Activated T-cell treated with anti-CD3 and anti-CD28 coated beads, Interleukin-2, amount 50 U/mL, for 1 hour (primary cell): ENCODE measurements around the gene SP7.
"Not testable (repeated sequence)": the region's sequence is repeated elsewhere in the genome, so short reads cannot be mapped to it uniquely, and the experiment has no call there.

Experiments
- DNase-seq: peaks from one replicate; pipeline ENCODE4 v3.0.0-alpha.2; 2020

SP7 gene

DNA sequence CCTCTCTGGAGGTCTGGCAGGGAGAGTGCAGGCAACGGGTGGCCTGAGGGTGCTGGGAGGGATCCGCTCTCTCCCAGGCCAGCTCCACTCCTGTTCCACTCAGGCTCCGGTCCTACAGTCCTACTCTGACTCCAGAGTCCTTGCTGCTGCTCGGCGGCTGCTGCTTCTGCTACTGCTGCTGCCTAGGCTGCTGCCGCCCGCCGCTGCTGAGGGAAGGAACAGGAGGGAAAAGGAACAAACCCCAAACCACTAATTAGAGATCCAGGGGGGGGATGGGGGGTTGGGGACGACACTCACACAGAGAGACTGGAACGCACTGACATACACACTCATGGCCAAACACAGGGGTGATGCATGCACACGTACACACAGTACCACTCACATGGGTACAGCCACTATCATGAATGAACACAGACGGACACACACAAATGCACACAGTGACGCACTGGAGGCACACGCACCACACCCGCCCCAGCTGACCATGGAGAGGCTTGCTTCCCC is at the start of gene SP7:
Gene SP7, minus strand, starts transcription at position 174 of the 501 bp plus-strand sequence. CDS start 708 bp downstream, outside the sequence.
- no peak for DNase-seq

DNA sequence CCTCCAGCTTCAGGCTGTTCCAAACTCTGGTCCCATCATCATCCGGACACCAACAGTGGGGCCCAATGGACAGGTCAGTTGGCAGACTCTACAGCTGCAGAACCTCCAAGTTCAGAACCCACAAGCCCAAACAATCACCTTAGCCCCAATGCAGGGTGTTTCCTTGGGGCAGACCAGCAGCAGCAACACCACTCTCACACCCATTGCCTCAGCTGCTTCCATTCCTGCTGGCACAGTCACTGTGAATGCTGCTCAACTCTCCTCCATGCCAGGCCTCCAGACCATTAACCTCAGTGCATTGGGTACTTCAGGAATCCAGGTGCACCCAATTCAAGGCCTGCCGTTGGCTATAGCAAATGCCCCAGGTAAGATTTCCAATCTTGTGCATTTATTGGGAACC is 47.1 kb upstream of the SP7 start:
- no peak for DNase-seq

DNA sequence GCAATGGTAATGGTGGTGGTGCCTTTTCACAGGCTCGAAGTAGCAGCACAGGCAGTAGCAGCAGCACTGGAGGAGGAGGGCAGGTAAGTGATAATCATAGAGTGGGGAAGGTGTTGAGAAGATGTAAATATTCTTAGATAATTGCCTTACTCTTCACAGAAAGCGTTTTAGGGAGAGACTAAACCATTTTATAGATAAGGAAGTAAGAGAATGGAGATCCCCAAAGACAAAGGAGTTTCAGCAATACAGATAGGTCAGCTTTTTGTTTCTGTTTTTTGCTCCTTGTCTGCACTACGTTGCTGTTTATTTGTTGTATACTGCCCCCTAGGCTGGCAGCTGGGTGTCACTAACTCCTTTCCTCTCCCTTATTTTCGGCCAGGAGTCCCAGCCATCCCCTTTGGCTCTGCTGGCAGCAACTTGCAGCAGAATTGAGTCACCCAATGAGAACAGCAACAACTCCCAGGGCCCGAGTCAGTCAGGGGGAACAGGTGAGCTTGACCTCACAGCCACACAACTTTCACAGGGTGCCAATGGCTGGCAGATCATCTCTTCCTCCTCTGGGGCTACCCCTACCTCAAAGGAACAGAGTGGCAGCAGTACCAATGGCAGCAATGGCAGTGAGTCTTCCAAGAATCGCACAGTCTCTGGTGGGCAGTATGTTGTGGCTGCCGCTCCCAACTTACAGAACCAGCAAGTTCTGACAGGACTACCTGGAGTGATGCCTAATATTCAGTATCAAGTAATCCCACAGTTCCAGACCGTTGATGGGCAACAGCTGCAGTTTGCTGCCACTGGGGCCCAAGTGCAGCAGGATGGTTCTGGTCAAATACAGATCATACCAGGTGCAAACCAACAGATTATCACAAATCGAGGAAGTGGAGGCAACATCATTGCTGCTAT is 45.8 kb upstream of the SP7 start:
- peak; percentile 47 for DNase-seq

DNA sequence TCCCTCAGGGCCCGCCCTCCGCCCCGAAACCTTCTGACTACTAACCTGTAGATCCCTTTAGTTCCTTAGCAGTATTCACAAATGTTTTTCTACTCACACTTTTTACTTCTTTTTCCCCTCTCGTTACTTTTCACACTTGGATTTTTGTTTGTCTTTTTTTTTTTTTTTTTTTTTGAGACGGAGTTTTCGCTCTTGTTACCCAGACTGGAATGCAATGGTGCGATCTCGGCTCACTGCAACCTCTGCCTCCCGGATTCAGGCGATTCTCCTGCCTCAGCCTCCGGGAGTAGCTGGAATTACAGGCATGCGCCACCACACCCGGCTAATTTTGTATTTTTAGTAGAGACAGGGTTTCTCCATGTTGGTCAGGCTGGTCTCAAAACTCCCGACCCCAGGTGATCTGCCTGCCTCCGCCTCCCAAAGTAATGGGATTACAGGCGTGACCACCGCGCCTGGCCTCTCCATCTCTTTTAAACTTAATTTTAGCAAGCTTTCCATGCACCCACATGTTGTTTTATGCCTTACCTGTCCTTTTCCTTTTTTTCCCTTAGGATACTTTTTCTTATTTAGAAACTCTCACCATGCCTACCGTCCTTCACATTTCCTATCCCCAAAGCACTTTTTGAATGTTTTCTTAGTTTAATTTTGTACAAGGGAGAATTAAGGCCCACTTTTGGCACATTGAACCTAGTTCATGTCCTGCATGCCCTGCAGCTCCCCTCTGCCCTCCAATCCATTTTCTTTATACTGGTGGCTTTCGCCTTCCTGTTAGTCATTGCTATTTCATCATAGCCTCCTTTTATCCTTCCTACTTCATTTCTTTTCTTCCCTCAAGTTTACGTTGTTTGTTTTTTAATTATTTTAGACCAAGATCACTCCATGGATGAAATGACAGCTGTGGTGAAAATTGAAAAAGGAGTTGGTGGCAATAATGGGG is 44.9 kb upstream of the SP7 start:
- no peak for DNase-seq

DNA sequence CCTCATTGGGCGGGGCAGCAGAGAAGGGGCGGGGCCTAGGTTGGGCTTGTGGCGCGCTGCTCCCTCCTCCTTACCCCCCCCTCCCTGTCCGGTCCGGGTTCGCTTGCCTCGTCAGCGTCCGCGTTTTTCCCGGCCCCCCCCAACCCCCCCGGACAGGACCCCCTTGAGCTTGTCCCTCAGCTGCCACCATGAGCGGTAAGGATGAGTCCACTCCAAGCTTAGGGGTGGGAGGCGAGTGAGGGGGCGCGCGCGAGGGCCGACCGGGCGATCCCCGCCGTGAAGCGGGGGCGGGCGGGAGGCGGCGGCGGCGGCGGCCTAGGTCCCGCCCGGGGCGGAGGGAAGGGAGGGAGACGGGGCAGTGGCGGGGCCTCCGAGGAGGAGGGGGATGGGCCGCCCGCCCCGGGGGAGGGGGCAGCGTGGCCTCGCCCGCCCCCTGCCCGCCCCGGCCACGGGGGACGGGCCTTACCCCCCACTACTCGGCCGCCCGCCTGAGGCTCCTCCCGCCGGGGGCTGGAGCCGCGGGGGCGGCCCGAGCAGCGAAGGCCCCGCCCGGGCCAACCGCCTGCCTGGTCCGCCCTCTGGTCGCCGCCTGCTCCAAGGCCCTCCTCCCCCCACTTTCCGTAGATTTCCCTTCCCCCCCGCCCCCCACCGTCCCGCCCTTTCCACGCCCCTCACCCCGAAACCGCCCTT is 44.1 kb upstream of the SP7 start, which contains the start of gene SP1:
Gene SP1, plus strand, starts transcription at position 73 of the 690 bp plus-strand sequence. Its CDS starts 116 bp downstream, at position 189.
- peak; percentile 99 for DNase-seq

DNA sequence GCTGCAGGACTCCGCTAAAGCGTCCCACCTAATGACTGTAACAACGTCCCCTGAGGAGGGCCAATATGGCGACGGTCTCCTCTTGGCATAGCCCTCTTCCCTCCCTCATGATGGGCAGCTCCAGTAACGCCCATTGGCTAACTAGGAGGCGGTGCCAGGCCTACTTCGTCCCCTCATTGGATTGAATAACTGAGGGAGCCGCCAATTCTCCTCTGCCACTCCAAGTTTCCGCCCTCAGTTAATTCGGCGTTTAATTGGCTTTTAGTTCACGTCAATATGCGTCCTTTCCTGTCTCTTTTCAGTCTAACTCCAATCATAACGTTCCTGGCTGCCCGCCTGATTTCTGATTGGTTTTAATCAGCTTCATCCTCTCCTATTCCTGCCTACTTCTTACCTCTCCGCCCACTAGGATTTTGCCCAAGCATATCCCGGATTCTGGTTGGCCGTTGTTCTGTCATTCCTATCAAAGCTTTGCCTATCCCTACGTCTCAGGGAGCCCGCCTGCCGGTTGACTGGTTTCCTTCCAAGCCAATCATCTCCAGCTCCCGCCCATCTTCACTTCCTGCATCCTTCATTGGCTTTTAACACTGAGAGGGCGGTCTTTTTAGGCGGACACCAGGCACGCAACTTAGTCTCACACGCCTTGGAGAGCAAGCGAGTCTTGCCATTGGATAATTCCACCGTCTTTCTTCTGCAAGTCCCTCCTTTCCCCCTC is 43.4 kb upstream of the SP7 start:
- DNase-seq: peak; percentile 86

DNA sequence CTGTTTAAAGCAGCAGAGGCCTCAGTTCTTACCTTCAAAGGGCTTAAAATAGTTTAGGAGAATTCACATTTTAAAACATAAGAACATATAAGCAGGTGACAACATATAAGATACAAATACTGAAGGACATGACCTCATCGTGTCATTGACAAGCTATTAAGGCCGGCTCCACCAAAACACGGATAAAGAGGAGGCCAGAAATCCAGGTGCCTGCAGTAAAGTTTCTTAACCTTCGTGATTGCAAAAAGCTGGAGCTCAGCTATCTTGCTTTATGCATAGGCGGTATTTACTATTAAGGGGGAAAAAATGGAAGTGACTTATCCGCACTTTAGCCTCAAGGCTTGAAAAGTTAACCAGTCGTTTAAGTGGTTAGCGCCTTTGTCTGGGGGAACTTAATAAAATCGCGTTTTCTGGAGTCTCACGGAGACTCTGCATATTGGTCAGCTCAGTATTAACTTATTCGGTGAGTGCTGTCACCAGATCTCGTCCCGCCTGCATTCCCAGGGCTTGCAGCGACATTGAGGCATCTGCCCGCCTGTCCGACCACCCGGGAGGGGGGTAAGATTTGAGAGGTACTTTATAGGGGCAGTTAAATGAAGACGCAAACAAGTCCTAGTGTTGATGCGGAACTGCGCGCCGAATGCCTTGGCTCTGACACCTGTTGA is 42.7 kb upstream of the SP7 start:
- no peak for DNase-seq

DNA sequence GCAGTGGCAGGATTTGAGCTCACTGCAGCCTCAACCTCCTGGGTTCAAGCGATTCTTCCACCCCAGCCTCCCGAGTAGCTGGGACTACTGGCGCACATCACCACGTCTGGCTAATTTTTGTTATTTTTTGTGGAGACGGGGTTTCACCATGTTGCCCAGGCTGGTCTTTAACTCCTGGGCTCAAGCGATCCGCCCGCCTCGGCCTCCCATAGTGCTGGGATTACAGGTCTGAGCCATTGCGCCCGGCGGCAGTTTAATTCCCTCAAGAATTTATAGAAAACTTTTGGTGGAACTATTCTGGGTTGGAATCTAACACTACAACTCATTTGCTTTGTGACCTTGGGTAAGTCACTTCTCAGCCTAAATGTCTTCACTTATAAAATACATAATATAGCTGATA is 42.1 kb upstream of the SP7 start:
- no peak for DNase-seq

DNA sequence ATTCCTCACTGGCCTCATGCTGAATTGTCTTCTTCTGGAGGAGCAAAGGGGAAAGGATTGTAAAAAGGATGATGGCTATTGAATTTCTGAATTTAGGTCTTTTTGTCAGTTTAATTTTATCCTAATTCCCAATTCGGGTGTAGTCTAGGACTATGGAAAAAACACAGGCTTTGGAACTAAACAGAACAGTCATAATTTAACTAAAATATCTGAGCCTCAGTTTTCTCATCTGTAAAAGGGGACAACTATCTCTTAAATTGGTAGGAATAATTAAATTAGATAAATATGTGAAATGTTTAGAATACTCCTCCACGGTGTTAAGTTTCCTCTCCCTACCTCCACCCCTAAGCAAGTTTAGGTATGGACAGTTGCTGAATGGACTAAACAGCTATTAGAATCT is 40.6 kb upstream of the SP7 start:
- DNase-seq: no peak

DNA sequence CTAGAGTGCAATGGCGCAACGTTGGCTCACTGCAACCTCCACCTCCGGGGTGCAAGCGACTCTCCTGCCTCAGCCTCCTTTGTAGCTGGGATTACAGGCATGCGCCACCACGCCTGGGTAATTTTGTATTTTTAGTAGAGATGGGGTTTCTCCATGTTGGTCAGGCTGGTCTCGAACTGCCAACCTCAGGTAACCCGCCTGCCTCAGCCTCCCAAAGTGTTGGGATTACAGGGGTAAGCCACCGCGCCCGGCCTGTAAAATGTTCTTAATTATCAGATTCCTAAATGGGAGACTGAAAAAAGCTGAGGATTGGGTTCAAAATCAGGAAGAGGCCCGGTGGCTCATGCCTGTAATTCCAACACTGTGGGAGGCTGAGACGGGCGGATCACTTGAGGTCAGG is 38.1 kb upstream of the SP7 start:
- not testable (repeated sequence) for DNase-seq

DNA sequence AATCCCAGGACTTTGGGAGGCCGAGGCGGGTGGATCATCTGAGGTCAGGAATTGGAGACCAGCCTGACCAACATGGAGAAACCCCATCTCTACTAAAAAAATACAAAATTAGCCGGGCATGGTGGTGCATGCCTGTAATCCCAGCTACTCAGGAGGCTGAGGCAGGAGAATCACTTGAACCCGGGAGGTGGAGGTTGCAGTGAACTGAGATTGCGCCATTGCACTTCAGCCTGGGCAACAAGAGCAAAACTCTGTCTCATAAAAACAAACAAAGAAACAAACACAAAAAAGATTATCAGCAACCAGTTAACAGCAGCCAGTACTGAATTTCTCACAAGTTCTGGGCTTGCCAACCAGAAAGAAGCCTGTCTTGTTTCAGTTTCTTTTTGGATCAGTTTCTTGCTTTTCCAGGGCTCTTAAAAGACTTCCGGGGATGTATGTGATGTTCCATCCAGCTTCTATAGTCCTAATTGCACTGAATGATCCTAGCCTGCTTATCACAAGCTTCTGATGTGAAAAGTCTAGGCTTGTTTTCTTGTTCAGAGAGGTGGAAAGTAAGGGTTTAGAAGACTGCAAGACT is 37.5 kb upstream of the SP7 start:
- not testable (repeated sequence) for DNase-seq

DNA sequence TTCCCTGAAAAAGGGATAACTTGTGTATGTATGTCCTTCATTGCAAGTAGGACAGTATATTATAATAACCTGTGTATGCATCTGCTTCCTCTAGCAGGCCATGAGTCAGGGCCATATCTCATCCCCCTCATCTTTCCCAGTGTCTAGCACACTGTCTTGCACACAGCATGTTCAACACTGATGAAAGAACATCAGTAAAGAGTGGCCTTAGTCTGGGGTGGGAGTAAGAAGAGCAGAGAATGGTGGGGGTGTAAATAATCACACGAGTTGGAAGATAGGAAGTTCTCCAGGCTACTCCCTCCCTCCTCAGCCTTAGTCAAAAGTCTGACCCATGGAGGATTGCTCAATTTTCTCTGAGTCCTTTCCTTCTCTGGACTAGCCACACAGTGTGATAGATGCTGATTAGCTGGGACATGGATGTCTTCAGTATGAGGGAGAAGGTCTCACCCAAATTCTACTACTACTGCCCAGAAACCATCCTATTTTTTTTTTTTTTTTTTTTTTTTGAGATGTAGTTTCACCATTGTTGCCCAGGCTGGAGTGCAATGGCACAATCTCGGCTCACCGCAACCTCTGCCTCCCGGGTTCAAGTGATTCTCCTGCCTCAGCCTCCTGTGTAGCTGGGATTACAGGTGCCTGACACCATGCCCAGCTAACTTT is 29.2 kb upstream of the SP7 start:
- DNase-seq: no peak

DNA sequence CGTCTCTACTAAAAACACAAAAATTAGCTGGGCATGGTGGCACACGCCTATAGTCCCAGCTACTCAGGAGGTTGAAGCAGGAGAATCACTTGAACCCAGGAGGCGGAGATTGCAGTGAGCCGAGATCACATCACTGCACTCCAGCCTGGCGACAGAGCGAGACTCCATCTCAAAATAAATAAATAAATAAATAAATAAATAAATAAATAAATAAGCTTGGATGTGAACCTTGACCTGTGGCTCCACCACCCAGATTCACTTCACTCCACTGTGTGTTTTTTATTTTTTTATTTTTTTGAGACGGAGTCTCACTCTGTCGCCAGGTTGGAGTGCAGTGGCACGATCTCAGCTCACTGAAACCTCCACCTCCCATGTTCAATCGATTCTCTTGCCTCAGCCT is 25.5 kb upstream of the SP7 start:
- not testable (repeated sequence) for DNase-seq

DNA sequence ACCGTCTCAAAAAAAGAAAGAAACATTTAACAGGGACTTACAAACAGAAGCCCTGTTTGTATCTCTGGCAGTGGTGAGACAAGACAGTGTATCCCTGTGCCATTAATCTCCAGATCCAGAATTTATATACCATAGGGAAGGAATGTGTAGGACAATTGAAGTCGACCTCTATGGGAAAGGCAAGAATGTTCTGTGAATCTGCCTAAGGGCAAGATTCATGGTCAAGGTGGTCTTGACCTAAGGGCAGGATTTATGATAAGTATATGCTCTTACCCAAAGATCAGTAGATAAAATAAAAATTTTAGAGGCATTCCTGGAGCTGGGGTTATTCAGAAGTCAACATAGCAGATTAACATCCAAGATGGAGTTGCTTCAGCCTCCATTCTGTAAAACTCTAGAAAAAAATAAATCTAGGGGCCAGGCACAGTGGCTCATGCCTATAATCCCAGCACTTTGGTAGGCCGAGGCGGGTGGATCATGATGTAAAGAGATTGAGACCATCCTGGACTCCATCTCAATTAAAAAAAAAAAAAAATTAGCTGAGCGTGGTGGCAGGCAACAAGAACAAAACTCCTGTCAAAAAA is 22.8 kb upstream of the SP7 start:
- no peak for DNase-seq

DNA sequence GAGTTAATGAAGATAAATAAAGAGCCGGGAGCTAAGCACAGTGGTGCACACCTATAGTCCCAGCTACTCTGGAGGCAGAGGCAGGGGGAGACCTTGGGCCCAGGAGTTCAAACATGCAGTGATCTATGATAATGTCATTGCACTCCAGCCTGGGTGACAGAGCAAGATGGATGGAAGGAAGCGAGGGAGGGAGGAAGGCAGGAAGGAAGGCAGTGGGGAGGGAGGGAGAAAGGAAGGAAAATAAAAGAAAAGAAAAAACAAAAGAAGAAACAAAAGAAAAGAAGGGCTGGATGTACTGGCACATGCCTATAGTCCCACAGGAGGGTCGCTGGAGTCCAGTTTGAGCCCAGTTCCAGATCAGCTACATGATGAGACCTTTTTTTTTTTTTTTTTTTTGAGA is 19.0 kb upstream of the SP7 start:
- DNase-seq: no peak

DNA sequence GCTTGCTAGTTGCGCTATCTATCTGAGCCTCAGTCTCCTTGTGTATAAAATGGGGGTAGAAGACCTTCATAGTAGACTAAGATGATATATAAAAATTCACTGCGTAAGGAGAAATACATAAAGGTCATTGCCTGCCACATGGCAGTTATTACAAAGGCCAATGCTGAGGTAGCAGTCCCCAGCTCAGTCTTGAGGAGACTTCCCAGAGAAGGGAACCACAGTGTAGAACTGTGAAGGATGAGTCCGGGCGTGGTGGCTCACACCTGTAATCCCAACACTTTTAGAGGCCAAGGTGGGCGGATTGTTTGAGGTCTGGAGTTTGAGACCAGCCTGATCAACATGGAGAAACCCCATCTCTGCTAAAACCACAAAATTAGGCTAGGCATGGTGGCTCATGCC is 17.1 kb upstream of the SP7 start:
- DNase-seq: no peak

DNA sequence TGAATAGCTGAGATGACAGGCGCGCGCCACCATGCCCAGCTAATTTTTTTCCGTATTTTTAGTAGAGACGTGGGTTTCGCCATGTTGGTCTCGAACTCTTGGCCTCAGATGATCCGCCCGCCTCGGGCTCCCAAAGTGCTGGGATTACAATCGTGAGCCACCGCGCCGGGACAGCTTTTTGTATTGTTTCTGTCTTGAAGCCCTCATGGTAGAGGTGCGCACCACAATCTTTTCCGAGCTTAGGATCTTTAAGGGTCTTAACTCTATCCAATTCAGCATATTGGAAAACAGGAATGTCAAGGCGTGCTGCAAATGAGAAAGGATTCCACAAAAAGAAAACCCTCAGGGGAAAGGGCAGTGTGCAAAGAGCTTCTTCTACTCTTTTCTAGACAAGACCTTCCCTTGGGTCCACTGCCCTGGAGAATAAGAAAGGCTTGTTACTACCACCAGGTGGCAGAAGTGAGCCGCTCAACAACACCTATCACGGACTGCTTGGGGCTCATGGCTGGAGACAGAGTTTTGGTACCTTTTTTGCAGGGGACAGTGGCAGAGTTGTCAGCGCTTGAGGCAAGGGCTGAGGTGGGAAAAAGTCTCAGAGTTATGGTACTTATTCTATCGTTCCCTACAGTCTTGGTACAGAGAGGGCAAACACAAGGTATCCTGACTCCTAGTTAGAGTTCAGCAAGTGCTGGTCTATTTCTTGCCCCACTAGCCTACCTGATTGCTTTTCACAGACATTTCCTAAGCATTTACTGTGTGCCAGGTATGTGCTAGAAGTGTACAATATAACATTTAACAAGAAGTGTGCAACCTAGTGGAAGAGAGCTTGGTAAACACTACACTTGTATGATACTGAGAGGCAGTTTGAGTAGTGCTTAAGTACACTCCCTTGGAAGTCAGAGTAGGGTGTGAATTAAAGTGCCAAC is 16.4 kb upstream of the SP7 start:
- peak; percentile 79 for DNase-seq

DNA sequence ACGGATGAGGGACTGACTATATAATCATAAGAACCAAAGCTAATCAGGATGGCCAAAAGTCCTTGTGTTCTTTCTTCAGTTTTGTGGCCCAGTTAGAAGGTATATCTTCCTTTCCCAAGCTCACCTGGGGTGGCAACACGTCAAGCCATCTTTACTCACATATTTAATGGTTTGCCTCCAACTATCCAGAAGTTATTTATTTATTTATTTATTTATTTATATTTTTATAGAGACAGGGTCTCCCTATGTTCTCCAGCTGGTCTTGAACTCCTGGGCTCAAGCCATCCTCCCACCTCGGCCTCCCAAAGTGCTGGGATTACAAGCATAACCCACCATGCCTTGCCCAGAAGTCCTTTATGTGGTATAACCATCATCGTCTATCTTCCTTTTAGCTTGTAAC is 11.8 kb upstream of the SP7 start:
- DNase-seq: no peak

DNA sequence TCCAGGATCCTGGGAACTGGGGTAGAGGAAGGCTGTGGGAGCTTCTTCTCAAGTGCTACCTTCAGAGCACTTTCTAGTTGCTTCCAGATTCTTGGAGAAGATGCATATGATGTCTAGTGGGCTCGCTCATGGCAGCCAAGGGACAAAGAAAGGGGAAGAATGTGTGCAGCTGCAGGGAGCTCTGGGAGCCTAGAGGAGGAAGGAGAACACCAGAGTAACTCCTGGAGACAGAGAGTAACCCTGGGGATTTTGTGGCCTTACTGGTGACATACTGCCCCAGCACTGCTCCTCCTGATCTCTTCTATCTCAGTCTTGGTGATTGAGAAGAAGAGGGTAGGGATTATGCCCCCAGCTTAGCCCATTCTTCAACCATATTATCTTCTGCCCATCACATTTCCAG is 10.3 kb upstream of the SP7 start:
- no peak for DNase-seq
